ENCODE results near the gene ACADL. TPM values are rescaled to one million over a fixed set of nuclear protein-coding genes. Genes with fewer than 3 reads are reported as not detected.

ACADL gene
- total and polyA plus RNA-seq, 2 donors (not counting 3 experiments of a cell fraction or from before 2014, with no cell fraction given), result not detected

GRCh38 chr2:210179351-210179990 lies 45.8 kb downstream of the ACADL start:
- FAIRE-seq (no peak), DNase-seq (ENCODE audit: low read depth, low spot score) (no peak)
- no peak overlapping the region for H2AFZ ChIP-seq (ENCODE audit: low read depth, low read length)
- H3K4me3 ChIP-seq (replicated peaks in 1 of 3; ENCODE audit: insufficient read depth in 1 of 3, low read depth in 1 of 3, low read length in 3 of 3), result no peak overlapping the region
- no peak overlapping the region for H3K27ac ChIP-seq (ENCODE audit: insufficient read depth, low read depth, low read length)
- no TSS peak for BruUV-seq (replicated peaks)
- H3K4me2 ChIP-seq (ENCODE audit: insufficient read depth, low read length), result no peak overlapping the region
- no peaks in the 10 kb centered on the region for H3K9me3 ChIP-seq (replicated peaks; ENCODE audit: control insufficient read depth, insufficient read depth, low read length)
- intact Hi-C loops (cut with micrococcal nuclease) (loop anchor here (10.0 kb wide), 3 partner anchors 655 to 815 kb away; no protein-coding TSS in a partner anchor), dilution Hi-C loops (cut with MboI; ENCODE audit: extremely low pct_ligation_motif_present, low sequenced_read_pairs) (no loop called here)
- no peaks in the 10 kb centered on the region for H3K79me2 ChIP-seq (ENCODE audit: control insufficient read depth, insufficient read depth, low read length)
- H3K9ac ChIP-seq (replicated peaks; ENCODE audit: extremely low read depth, insufficient read depth, low read length), result no peak overlapping the region
- TF ChIP-seq GATA2 (IDR thresholded peaks at IDR 0.05; ENCODE audit: insufficient read depth, insufficient read length, low read depth, low read length) (no peak), POLR2AphosphoS5 (IDR thresholded peaks at IDR 0.05; ENCODE audit: insufficient read depth, low read depth, low read length) (no peak)
- TF ChIP-seq, protein P1, sequence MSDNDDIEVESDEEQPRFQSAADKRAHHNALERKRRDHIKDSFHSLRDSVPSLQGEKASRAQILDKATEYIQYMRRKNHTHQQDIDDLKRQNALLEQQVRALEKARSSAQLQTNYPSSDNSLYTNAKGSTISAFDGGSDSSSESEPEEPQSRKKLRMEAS (IDR thresholded peaks at IDR 0.05; ENCODE audit: insufficient read depth, insufficient read length), result no peak
- no peaks in the 10 kb centered on the region for H3K36me3 ChIP-seq (ENCODE audit: control insufficient read depth in 2 of 2, extremely low read depth in 1 of 2, insufficient read depth in 2 of 2, low read length in 2 of 2)
- H3K9me1 ChIP-seq (replicated peaks; ENCODE audit: control insufficient read depth, extremely low read depth, insufficient read depth, low read length), result no peaks in the 10 kb centered on the region
- peaks cover 8 to 21% of the 10 kb centered on the region in 2 experiments for H3K27me3 ChIP-seq (ENCODE audit: control insufficient read depth in 2 of 2, insufficient read depth in 2 of 2, low read length in 2 of 2)
- H4K20me1 ChIP-seq (replicated peaks; ENCODE audit: control insufficient read depth, extremely low read depth, insufficient read depth, low read length), result no peaks in the 10 kb centered on the region
- ChIA-PET POLR2A (no interaction called here), CTCF (interaction anchor here (1.2 kb wide), 2 partner anchors 17 to 19 kb away, joined by 3 to 4 read pairs; no protein-coding TSS in a partner anchor)
- no peaks in the 10 kb centered on the region for H3K4me1 ChIP-seq (ENCODE audit: control insufficient read depth, extremely low read depth, insufficient read depth, low read length)

- no TSS peak for BruUV-seq (replicated peaks)
- CTCF ChIA-PET, result interaction anchor here (1.2 to 1.3 kb wide), 2 partner anchors 11 to 17 kb away, joined by 3 read pairs; no protein-coding TSS in a partner anchor
- intact Hi-C loops (cut with micrococcal nuclease), result loop anchor here (10.0 kb wide), 3 partner anchors 653 to 813 kb away; no protein-coding TSS in a partner anchor
Measured at GRCh38 chr2:210177769-210178168, 47.5 kb downstream of the ACADL start.

More at GRCh38 chr2:210177769-210178168, 47.5 kb downstream of the ACADL start:
- dilution Hi-C loops (cut with MboI; ENCODE audit: extremely low pct_ligation_motif_present, low sequenced_read_pairs), result no loop called here
- no peak for DNase-seq (ENCODE audit: low read depth, low spot score)
- H3K9me3 ChIP-seq (replicated peaks; ENCODE audit: control insufficient read depth, insufficient read depth, low read length), result no peaks in the 10 kb centered on the region
- H3K27me3 ChIP-seq (ENCODE audit: control insufficient read depth in 2 of 2, insufficient read depth in 2 of 2, low read length in 2 of 2), result peaks cover 8 to 21% of the 10 kb centered on the region in 2 experiments
- no peaks in the 10 kb centered on the region for H3K9me1 ChIP-seq (replicated peaks; ENCODE audit: control insufficient read depth, extremely low read depth, insufficient read depth, low read length)
- no peaks in the 10 kb centered on the region for H4K20me1 ChIP-seq (replicated peaks; ENCODE audit: control insufficient read depth, extremely low read depth, insufficient read depth, low read length)
- no peak overlapping the region for H3K9ac ChIP-seq (replicated peaks; ENCODE audit: extremely low read depth, insufficient read depth, low read length)
- TF ChIP-seq POLR2A (IDR thresholded peaks at IDR 0.05; ENCODE audit: low read depth, low read length), result no peak
- TF ChIP-seq, protein P2, sequence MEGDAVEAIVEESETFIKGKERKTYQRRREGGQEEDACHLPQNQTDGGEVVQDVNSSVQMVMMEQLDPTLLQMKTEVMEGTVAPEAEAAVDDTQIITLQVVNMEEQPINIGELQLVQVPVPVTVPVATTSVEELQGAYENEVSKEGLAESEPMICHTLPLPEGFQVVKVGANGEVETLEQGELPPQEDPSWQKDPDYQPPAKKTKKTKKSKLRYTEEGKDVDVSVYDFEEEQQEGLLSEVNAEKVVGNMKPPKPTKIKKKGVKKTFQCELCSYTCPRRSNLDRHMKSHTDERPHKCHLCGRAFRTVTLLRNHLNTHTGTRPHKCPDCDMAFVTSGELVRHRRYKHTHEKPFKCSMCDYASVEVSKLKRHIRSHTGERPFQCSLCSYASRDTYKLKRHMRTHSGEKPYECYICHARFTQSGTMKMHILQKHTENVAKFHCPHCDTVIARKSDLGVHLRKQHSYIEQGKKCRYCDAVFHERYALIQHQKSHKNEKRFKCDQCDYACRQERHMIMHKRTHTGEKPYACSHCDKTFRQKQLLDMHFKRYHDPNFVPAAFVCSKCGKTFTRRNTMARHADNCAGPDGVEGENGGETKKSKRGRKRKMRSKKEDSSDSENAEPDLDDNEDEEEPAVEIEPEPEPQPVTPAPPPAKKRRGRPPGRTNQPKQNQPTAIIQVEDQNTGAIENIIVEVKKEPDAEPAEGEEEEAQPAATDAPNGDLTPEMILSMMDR (IDR thresholded peaks at IDR 0.05; ENCODE audit: extremely low read depth in 1 of 2, insufficient read depth in 1 of 2, low read depth in 1 of 2, low read length in 2 of 2), result no peak
- H3K36me3 ChIP-seq (ENCODE audit: control insufficient read depth in 2 of 2, extremely low read depth in 1 of 2, insufficient read depth in 2 of 2, low read length in 2 of 2), result no peaks in the 10 kb centered on the region
- no peak overlapping the region for H2AFZ ChIP-seq (ENCODE audit: low read depth, low read length)
- no peak for FAIRE-seq
- POLR2A ChIA-PET, result no interaction called here
- no peak overlapping the region for H3K4me3 ChIP-seq (replicated peaks in 1 of 3; ENCODE audit: insufficient read depth in 1 of 3, low read depth in 1 of 3, low read length in 3 of 3)
- H3K4me2 ChIP-seq (ENCODE audit: insufficient read depth, low read length), result no peak overlapping the region
- H3K79me2 ChIP-seq (ENCODE audit: control insufficient read depth, insufficient read depth, low read length), result no peaks in the 10 kb centered on the region
- H3K27ac ChIP-seq (ENCODE audit: insufficient read depth, low read depth, low read length), result no peak overlapping the region
- H3K4me1 ChIP-seq (ENCODE audit: control insufficient read depth, extremely low read depth, insufficient read depth, low read length), result no peaks in the 10 kb centered on the region

Measured in endothelial cell of umbilical vein (primary cell).